Loucy (cell line): ENCODE measurements around the gene UNK.

Source experiments
- CTCF ChIP-seq: fragments of 200-600 bp; sonication (generic); conservative IDR thresholded peaks from 2 replicates; pipeline ENCODE4 v1.5.1; 2014; ENCODE audit warnings: mild to moderate bottlenecking, antibody characterized with exemption, low read length
- EZH2phosphoT487 ChIP-seq: fragments of 200-600 bp; IDR thresholded peaks from 2 replicates; pipeline ENCODE4 v1.6.1; 2018; ENCODE audit warnings: antibody characterized with exemption, mild to moderate bottlenecking, moderate library complexity, borderline replicate concordance

GRCh38 chr17:75834279-75834920, 49.8 kb downstream of the UNK start:
- TF ChIP-seq CTCF = no peak
- no peak for TF ChIP-seq EZH2phosphoT487
